Cardiac fibroblast (primary cell): ENCODE measurements around the gene TNIP3.
"Not testable (repeated sequence)": the region's sequence is repeated elsewhere in the genome, so short reads cannot be mapped to it uniquely, and the experiment has no call there.

Source experiments
- DNase-seq, 2 donors: peaks; one replicate each; pipeline versions ENCODE4 v3.0.0 to v3.0.0-alpha.2; 2010; ENCODE audit warnings: low read depth in 2 of 2
- H3K4me3 ChIP-seq, 2 donors: replicated peaks in 1 of 2; 1 replicate in 1 of 2; 2 replicates in 1 of 2; pipeline ENCODE4 v1.5.1; 2011; ENCODE audit warnings: low read depth in 2 of 2, low read length in 2 of 2, mild to moderate bottlenecking in 2 of 2, moderate library complexity in 1 of 2
- CTCF ChIP-seq: IDR thresholded peaks from one replicate; pipeline ENCODE4 v1.5.1; 2011; ENCODE audit warnings: low read depth, mild to moderate bottlenecking, low read length, inconsistent platforms

TNIP3 gene

GRCh38 chr4:121181493-121181892, 17.4 kb upstream of the TNIP3 start:
- no peak overlapping the region for H3K4me3 ChIP-seq
- TF ChIP-seq CTCF: no peak
- no peak for DNase-seq

GRCh38 chr4:121180558-121180957, 16.4 kb upstream of the TNIP3 start:
- no peak for TF ChIP-seq CTCF
- no peak for DNase-seq

GRCh38 chr4:121177246-121178137, 13.4 kb upstream of the TNIP3 start:
- DNase-seq: no peak
- no peak overlapping the region for H3K4me3 ChIP-seq
- no peak for TF ChIP-seq CTCF

More at GRCh38 chr4:121180558-121180957, 16.4 kb upstream of the TNIP3 start:
- no peak overlapping the region for H3K4me3 ChIP-seq

- no peak overlapping the region for H3K4me3 ChIP-seq
- no peak for TF ChIP-seq CTCF
Observed at GRCh38 chr4:121176082-121176934, 12.2 kb upstream of the TNIP3 start.

GRCh38 chr4:121171477-121171876, 7.4 kb upstream of the TNIP3 start:
- H3K4me3 ChIP-seq, DNase-seq: not testable (repeated sequence)

More at GRCh38 chr4:121176082-121176934, 12.2 kb upstream of the TNIP3 start:
- DNase-seq: no peak

- no peak for DNase-seq
- TF ChIP-seq CTCF: no peak
- no peak overlapping the region for H3K4me3 ChIP-seq
Observed at GRCh38 chr4:121168446-121169281, 4.5 kb upstream of the TNIP3 start.
